ENCODE measurements around the gene FAM168B.
"Not testable (repeated sequence)": the region's sequence is repeated elsewhere in the genome, so short reads cannot be mapped to it uniquely, and the experiment has no call there.

Gene FAM168B

GRCh38 chr2:131077182-131077846 is 15.9 kb downstream of the FAM168B start:
- H3K79me1 ChIP-seq (ENCODE audit: low read length) = no peaks in the 10 kb centered on the region
- no peak overlapping the region for H2BK12ac ChIP-seq (ENCODE audit: low read length)
- H3K4me2 ChIP-seq (ENCODE audit: low read length) = no peak overlapping the region
- H3K14ac ChIP-seq (ENCODE audit: low read length) = no peak overlapping the region
- no peak overlapping the region for H3K9ac ChIP-seq (ENCODE audit: low read length)
- H3K23ac ChIP-seq (ENCODE audit: low read length) = no peak overlapping the region
- no peak overlapping the region for H3K4me3 ChIP-seq (ENCODE audit: low read depth, low read length)
- peak overlapping the region; percentile 3 for H3K27ac ChIP-seq (ENCODE audit: low read depth, low read length)
- H2BK5ac ChIP-seq (ENCODE audit: low read depth, low read length, poor library complexity) = no peak overlapping the region
- peaks cover 4 to 6% of the 10 kb centered on the region in 2 experiments for H3K4me1 ChIP-seq (ENCODE audit: control insufficient read depth in 1 of 2, insufficient read depth in 2 of 2, low read length in 2 of 2)
- H3K27me3 ChIP-seq (ENCODE audit: insufficient read depth, low read length) = no peaks in the 10 kb centered on the region
- peak; percentile 14 to 18 for DNase-seq
- no CpG with 5 or more reads among the region's 11 CpGs for WGBS (ENCODE audit: extremely low coverage, insufficient coverage, insufficient read length)
- H3K4ac ChIP-seq (ENCODE audit: low read depth, low read length) = peak overlapping the region; percentile 23
- no peaks in the 10 kb centered on the region for H3K9me3 ChIP-seq (ENCODE audit: insufficient read depth, low read depth, low read length)
- no peak overlapping the region for H4K8ac ChIP-seq (ENCODE audit: low read depth, low read length)
- peaks cover 6% of the 10 kb centered on the region for H3K79me2 ChIP-seq (ENCODE audit: control insufficient read depth, insufficient read depth, low read length, poor library complexity)
- H2AFZ ChIP-seq (ENCODE audit: insufficient read depth, low read length, poor library complexity) = no peak overlapping the region
- H4K12ac ChIP-seq (ENCODE audit: low read depth, low read length) = no peak overlapping the region
- no peak overlapping the region for H2BK120ac ChIP-seq (ENCODE audit: insufficient read depth, low read length, poor library complexity)
- H4K91ac ChIP-seq (ENCODE audit: low read depth, low read length) = no peak overlapping the region
- H2AK5ac ChIP-seq (ENCODE audit: low read length) = no peak overlapping the region
- H3K36me3 ChIP-seq (ENCODE audit: control insufficient read depth in 1 of 2, insufficient read depth in 2 of 2, low read length in 2 of 2) = peaks cover 39 to 55% of the 10 kb centered on the region in 2 experiments
- H3K18ac ChIP-seq (ENCODE audit: low read length) = no peak overlapping the region

GRCh38 chr2:131076707-131077106 is 16.6 kb downstream of the FAM168B start:
- Histone ChIP-seq H2AFZ (ENCODE audit: insufficient read depth, low read length, poor library complexity) (no peak overlapping the region), H2BK5ac (ENCODE audit: low read depth, low read length, poor library complexity) (no peak overlapping the region), H3K27me3 (ENCODE audit: insufficient read depth, low read length) (no peaks in the 10 kb centered on the region), H3K18ac (ENCODE audit: low read length) (no peak overlapping the region), H4K8ac (ENCODE audit: low read depth, low read length) (no peak overlapping the region), H3K14ac (ENCODE audit: low read length) (no peak overlapping the region), H3K9ac (ENCODE audit: low read length) (no peak overlapping the region), H3K9me3 (ENCODE audit: insufficient read depth, low read depth, low read length) (no peaks in the 10 kb centered on the region), H4K91ac (ENCODE audit: low read depth, low read length) (no peak overlapping the region), H4K12ac (ENCODE audit: low read depth, low read length) (no peak overlapping the region), H3K36me3 (ENCODE audit: control insufficient read depth in 1 of 2, insufficient read depth in 2 of 2, low read length in 2 of 2) (peaks cover 36 to 54% of the 10 kb centered on the region in 2 experiments), H3K4me1 (ENCODE audit: control insufficient read depth in 1 of 2, insufficient read depth in 2 of 2, low read length in 2 of 2) (peaks cover 4 to 6% of the 10 kb centered on the region in 2 experiments), H3K4me3 (ENCODE audit: low read depth, low read length) (no peak overlapping the region), H2BK120ac (ENCODE audit: insufficient read depth, low read length, poor library complexity) (no peak overlapping the region), H3K79me1 (ENCODE audit: low read length) (no peaks in the 10 kb centered on the region), H3K27ac (ENCODE audit: low read depth, low read length) (no peak overlapping the region), H3K23ac (ENCODE audit: low read length) (no peak overlapping the region), H3K79me2 (ENCODE audit: control insufficient read depth, insufficient read depth, low read length, poor library complexity) (peaks cover 6% of the 10 kb centered on the region), H2BK12ac (ENCODE audit: low read length) (no peak overlapping the region), H3K4ac (ENCODE audit: low read depth, low read length) (no peak overlapping the region), H3K4me2 (ENCODE audit: low read length) (no peak overlapping the region), H2AK5ac (ENCODE audit: low read length) (no peak overlapping the region)
- WGBS (ENCODE audit: extremely low coverage, insufficient coverage, insufficient read length) = 100% methylated on average over 1 of the region's 5 CpGs
- DNase-seq = no peak

GRCh38 chr2:131075578-131075977 is 17.7 kb downstream of the FAM168B start:
- not testable (repeated sequence) for H3K4me3 ChIP-seq (ENCODE audit: low read depth, low read length); H4K91ac ChIP-seq (ENCODE audit: low read depth, low read length); DNase-seq; H2BK120ac ChIP-seq (ENCODE audit: insufficient read depth, low read length, poor library complexity); H3K4me2 ChIP-seq (ENCODE audit: low read length); H4K8ac ChIP-seq (ENCODE audit: low read depth, low read length); H3K4me1 ChIP-seq (ENCODE audit: control insufficient read depth in 1 of 2, insufficient read depth in 2 of 2, low read length in 2 of 2); H2BK12ac ChIP-seq (ENCODE audit: low read length); H3K9me3 ChIP-seq (ENCODE audit: insufficient read depth, low read depth, low read length); H3K79me2 ChIP-seq (ENCODE audit: control insufficient read depth, insufficient read depth, low read length, poor library complexity); H2AFZ ChIP-seq (ENCODE audit: insufficient read depth, low read length, poor library complexity); H3K79me1 ChIP-seq (ENCODE audit: low read length); H3K23ac ChIP-seq (ENCODE audit: low read length); H3K27me3 ChIP-seq (ENCODE audit: insufficient read depth, low read length); H2BK5ac ChIP-seq (ENCODE audit: low read depth, low read length, poor library complexity); H3K27ac ChIP-seq (ENCODE audit: low read depth, low read length); H3K18ac ChIP-seq (ENCODE audit: low read length); H4K12ac ChIP-seq (ENCODE audit: low read depth, low read length); H3K9ac ChIP-seq (ENCODE audit: low read length); H3K14ac ChIP-seq (ENCODE audit: low read length); H2AK5ac ChIP-seq (ENCODE audit: low read length)
- H3K4ac ChIP-seq (ENCODE audit: low read depth, low read length) = peak overlapping the region; percentile 78
- H3K36me3 ChIP-seq (ENCODE audit: control insufficient read depth in 1 of 2, insufficient read depth in 2 of 2, low read length in 2 of 2) = peaks cover 34 to 56% of the 10 kb centered on the region in 2 experiments
- WGBS (ENCODE audit: extremely low coverage, insufficient coverage, insufficient read length) = no CpG with 5 or more reads among the region's 15 CpGs

- H2BK5ac ChIP-seq (ENCODE audit: low read depth, low read length, poor library complexity); H3K4me3 ChIP-seq (ENCODE audit: low read depth, low read length); H3K9me3 ChIP-seq (ENCODE audit: insufficient read depth, low read depth, low read length); H3K27me3 ChIP-seq (ENCODE audit: insufficient read depth, low read length); H3K18ac ChIP-seq (ENCODE audit: low read length); H3K9ac ChIP-seq (ENCODE audit: low read length); H2AK5ac ChIP-seq (ENCODE audit: low read length); H4K91ac ChIP-seq (ENCODE audit: low read depth, low read length); H3K4me1 ChIP-seq (ENCODE audit: control insufficient read depth in 1 of 2, insufficient read depth in 2 of 2, low read length in 2 of 2); H3K79me1 ChIP-seq (ENCODE audit: low read length); H2BK12ac ChIP-seq (ENCODE audit: low read length); H4K12ac ChIP-seq (ENCODE audit: low read depth, low read length); H3K4me2 ChIP-seq (ENCODE audit: low read length); H3K23ac ChIP-seq (ENCODE audit: low read length); H3K14ac ChIP-seq (ENCODE audit: low read length); DNase-seq; H4K8ac ChIP-seq (ENCODE audit: low read depth, low read length); H2BK120ac ChIP-seq (ENCODE audit: insufficient read depth, low read length, poor library complexity); H3K79me2 ChIP-seq (ENCODE audit: control insufficient read depth, insufficient read depth, low read length, poor library complexity); H3K4ac ChIP-seq (ENCODE audit: low read depth, low read length); H3K27ac ChIP-seq (ENCODE audit: low read depth, low read length); H2AFZ ChIP-seq (ENCODE audit: insufficient read depth, low read length, poor library complexity): not testable (repeated sequence)
- WGBS (ENCODE audit: extremely low coverage, insufficient coverage, insufficient read length) = no CpG with 5 or more reads among the region's 6 CpGs
- H3K36me3 ChIP-seq (ENCODE audit: control insufficient read depth in 1 of 2, insufficient read depth in 2 of 2, low read length in 2 of 2) = peaks cover 19 to 35% of the 10 kb centered on the region in 2 experiments
Measured at GRCh38 chr2:131068172-131068571, 25.1 kb downstream of the FAM168B start.

All from trophoblast cell (in vitro differentiated cells and primary cell).